Left lung (tissue), 10 donors: ENCODE measurements around the gene TSPEAR. TPM values are rescaled to one million over a fixed set of nuclear protein-coding genes. Genes with fewer than 3 reads are reported as not detected.
A peak's percentile ranks its signal among the peaks of the same experiment; 100 is the strongest.

Experiments used
- ATAC-seq: fragments of 200-7000 bp; cut with Tn5 transposase; one replicate; pipeline ENCODE4 v1.9.1; 2020; ENCODE audit warnings: moderate library complexity
- DNase-seq, 4 donors: peaks; one replicate each; pipeline ENCODE4 v3.0.0-alpha.2; 2013 to 2020
- H3K27ac ChIP-seq, 2 donors: fragments of 200-600 bp; sonication (generic) in 1 of 2; one replicate each; pipeline versions ENCODE4 v1.5.0 to v1.8.0; 2020 to 2021
- H3K27me3 ChIP-seq, 2 donors: fragments of 200-600 bp; sonication (generic) in 1 of 2; one replicate each; pipeline versions ENCODE4 v1.5.0 to v1.8.0; 2020 to 2021
- H3K36me3 ChIP-seq, 2 donors: fragments of 200-600 bp; sonication (generic) in 1 of 2; one replicate each; pipeline versions ENCODE4 v1.5.0 to v1.8.0; 2020 to 2021
- H3K4me1 ChIP-seq, 2 donors: fragments of 200-600 bp; one replicate each; pipeline ENCODE4 v1.8.0; 2021
- H3K4me3 ChIP-seq, 2 donors: fragments of 200-600 bp; sonication (generic) in 1 of 2; one replicate each; pipeline versions ENCODE4 v1.5.0 to v1.8.0; 2020 to 2021; ENCODE audit warnings: mild to moderate bottlenecking in 1 of 2
- H3K9me3 ChIP-seq, 2 donors: fragments of 200-600 bp; sonication (generic) in 1 of 2; one replicate each; pipeline versions ENCODE4 v1.5.0 to v1.8.0; 2020 to 2021
- intact Hi-C, 2 donors: fragments of 100-400 bp; cut with DNase I; formaldehyde crosslinking; loops; one replicate each; pipeline versions ENCODE4 v1.11.2 to v1.14.2; 2022
- polyA plus RNA-seq, 6 donors: library from polyadenylated mRNA; unstranded; fragments of 120-200 nt; gene quantifications; one replicate each; pipeline ENCODE4 v1.2.1, GENCODE V29; 2013; ENCODE audit not compliant: insufficient read length in 6 of 6
- total RNA-seq, 2 donors: library from RNA; stranded (reverse); fragmentation: NEBNext Ultra II Directional; extraction: Animal tissue kit (Norgen Biotek cat#: 25700); gene quantifications; one replicate each; pipeline ENCODE4 v1.2.1, GENCODE V29; 2021
- TF ChIP-seq, protein P1 (sequence below), 2 donors: fragments of 200-600 bp; sonication (generic) in 1 of 2; IDR thresholded peaks; one replicate each; pipeline versions ENCODE4 v1.5.0 to v1.8.0; 2021; ENCODE audit warnings: antibody characterized with exemption in 2 of 2
- donor health status: DM: no; HTN: yes; CAD: no.
- donor health status: DM: no; HTN: no; CAD: no.

TSPEAR gene
- total and polyA plus RNA-seq, 8 donors: 0.10 to 4.7 (median 3.3) TPM

DNA sequence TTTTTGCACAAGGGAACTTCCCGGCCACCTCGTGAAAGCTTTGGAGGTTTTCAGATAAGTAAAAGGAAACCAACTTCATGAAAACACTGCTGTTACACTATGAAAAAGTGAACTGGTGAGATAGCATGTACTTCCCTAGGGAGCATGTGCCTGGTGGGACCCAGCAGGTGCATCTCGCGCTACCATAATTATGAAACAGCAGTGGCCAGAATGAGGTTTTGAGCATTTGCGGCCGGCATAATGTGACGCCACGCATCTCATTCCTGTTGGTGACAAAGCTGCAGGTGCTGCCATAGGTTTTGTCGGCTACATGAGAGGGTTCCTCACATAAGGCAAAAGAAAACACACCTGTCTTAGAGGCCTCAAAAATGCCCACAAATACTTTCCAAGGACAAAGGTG, 154.5 kb downstream of the TSPEAR start:
- TF ChIP-seq, protein P1, sequence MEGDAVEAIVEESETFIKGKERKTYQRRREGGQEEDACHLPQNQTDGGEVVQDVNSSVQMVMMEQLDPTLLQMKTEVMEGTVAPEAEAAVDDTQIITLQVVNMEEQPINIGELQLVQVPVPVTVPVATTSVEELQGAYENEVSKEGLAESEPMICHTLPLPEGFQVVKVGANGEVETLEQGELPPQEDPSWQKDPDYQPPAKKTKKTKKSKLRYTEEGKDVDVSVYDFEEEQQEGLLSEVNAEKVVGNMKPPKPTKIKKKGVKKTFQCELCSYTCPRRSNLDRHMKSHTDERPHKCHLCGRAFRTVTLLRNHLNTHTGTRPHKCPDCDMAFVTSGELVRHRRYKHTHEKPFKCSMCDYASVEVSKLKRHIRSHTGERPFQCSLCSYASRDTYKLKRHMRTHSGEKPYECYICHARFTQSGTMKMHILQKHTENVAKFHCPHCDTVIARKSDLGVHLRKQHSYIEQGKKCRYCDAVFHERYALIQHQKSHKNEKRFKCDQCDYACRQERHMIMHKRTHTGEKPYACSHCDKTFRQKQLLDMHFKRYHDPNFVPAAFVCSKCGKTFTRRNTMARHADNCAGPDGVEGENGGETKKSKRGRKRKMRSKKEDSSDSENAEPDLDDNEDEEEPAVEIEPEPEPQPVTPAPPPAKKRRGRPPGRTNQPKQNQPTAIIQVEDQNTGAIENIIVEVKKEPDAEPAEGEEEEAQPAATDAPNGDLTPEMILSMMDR (IDR thresholded peaks at IDR 0.05): no peak
- intact Hi-C loops: no loop called here
- ATAC-seq: no peak
- no peaks in the 10 kb centered on the region for H3K36me3 ChIP-seq
- peaks cover 0 to under 1% of the 10 kb centered on the region in 2 donors for H3K9me3 ChIP-seq
- H3K4me1 ChIP-seq: no peaks in the 10 kb centered on the region
- DNase-seq: peak in 1 of 4 donors; percentile 24
- no peak overlapping the region for H3K4me3 ChIP-seq
- no peak overlapping the region for H3K27ac ChIP-seq
- H3K27me3 ChIP-seq: peaks cover 4 to 44% of the 10 kb centered on the region in 2 donors

DNA sequence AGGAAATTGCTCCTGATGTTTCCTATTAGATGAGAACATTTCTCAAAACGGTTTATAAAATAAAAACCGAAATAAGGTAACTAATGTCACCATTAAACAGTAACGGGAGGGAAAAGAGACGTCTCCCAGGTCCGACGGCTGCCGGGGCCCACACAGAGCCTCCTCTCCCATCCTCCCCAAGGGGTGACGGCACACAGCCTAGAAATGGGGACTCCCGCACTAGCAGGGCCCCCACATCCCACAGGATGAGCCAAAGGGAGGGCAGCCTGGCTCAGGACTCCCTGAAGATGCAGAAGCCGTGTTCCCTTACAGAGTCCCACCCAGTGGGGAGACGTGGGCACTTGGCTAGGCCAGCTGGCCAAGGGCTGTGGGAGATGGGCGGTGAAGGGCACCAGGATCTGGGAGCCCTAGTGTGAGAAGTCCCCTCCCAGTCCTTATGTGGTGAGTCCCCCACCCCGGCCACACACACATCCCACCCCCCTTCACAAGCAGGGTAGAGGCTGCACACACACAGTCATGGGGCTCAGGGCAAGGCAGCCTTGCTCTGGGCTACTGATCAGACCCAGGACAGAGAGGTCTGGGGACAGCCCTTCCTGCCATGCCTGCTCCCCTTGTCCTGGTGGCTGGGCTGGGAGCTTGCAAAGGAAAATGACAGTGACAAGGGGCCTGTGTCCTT, 156.0 kb downstream of the TSPEAR start:
- Histone ChIP-seq H3K4me3 (no peak overlapping the region), H3K4me1 (no peaks in the 10 kb centered on the region), H3K27me3 (peaks cover 4 to 58% of the 10 kb centered on the region in 2 donors), H3K36me3 (no peaks in the 10 kb centered on the region), H3K9me3 (no peaks in the 10 kb centered on the region), H3K27ac (no peak overlapping the region)
- TF ChIP-seq, protein P1 (IDR thresholded peaks at IDR 0.05): no peak
- intact Hi-C loops: no loop called here
- DNase-seq: peak in 1 of 4 donors; percentile 30
- no peak for ATAC-seq

DNA sequence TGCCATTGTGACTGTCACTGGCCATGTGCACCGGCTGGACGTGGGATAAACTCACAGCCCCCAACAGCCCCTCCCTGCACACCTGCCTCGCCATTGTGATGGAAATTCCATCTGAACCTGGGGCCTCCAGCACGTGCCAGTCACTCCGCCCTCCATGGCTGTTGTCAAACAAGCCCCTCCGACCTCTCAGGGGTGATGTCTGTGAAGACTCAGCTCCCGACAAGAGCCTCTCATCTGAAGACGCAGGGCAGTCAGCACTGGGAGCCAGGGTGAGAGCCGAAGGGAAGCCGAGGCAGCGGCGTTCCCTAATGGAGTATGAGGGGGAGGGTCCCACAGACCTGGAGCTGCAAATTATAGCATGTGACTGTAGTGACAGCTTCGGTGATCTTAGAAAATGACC, 158.7 kb downstream of the TSPEAR start:
- intact Hi-C loops: no loop called here
- no peak overlapping the region for H3K27ac ChIP-seq
- H3K27me3 ChIP-seq: peaks cover 4 to 77% of the 10 kb centered on the region in 2 donors
- no peaks in the 10 kb centered on the region for H3K9me3 ChIP-seq
- TF ChIP-seq, protein P1 (IDR thresholded peaks at IDR 0.05): no peak
- no peaks in the 10 kb centered on the region for H3K4me1 ChIP-seq
- peak in 1 of 4 donors; percentile 26 for DNase-seq
- no peak overlapping the region for H3K4me3 ChIP-seq
- H3K36me3 ChIP-seq: no peaks in the 10 kb centered on the region
- no peak for ATAC-seq

DNA sequence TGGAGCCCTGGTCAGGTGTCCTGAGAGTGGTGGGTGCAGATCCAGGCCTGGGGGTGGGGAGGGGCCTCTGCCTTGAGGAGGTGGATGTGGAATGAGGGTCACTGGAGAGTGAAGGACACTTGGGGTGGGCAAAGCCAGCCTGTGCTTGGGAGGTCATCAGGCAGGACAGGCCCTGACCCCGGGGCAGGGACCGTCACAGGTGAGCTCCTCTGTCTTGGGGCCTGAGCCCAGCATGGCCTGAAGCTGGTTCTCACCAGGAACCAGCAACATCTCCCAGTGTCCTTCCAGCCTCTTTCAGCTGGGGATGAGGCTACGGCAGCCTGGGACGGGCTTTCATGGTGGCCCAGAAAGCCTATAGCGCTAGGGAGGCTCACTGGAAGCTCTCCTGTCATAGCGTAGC, 159.2 kb downstream of the TSPEAR start:
- peaks cover under 1 to 76% of the 10 kb centered on the region in 2 donors for H3K27me3 ChIP-seq
- H3K4me3 ChIP-seq: no peak overlapping the region
- no peak for ATAC-seq

DNA sequence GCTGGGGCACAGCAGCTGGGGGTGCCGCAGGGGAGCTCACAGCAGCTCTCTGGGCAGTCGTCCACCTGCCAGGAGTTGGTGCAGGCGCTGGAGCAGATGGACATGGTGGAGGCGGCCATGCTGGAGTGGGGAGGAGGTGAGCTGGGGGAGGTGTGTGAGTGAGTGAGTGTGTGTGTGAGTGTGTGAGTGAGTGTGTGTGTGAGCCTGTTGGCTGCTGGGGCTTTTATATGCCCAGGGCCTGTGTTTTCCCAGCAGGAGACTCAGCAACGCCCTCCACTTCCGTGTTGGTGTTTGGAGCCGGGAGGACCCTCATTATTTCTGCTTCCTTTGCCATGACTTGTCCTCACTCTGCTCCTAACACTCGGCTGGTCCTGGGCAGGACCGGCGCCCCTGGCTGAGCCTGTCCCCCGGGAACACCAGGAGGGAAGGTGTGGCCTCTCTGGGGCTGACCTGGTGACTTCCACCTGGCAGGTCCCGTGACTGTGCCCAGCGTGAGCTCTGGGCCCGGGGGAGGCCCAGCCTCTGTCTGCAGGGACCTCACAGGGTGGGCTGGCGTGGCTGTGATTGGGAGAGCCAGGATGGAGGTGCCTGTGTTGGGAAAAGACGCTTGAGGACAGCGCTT, 159.9 kb downstream of the TSPEAR start, which contains the start of gene KRTAP10-2:
KRTAP10-2 (minus strand) TSS at position 166 of the 622 bp plus-strand sequence; CDS start at position 119, 47 bp downstream.
- Histone ChIP-seq H3K36me3 (no peaks in the 10 kb centered on the region), H3K9me3 (peaks cover 0 to 3% of the 10 kb centered on the region in 2 donors), H3K4me1 (no peaks in the 10 kb centered on the region), H3K4me3 (no peak within 1 kb of the TSS), H3K27me3 (peaks cover 0 to 75% of the 10 kb centered on the region in 2 donors), H3K27ac (no peak within 1 kb of the TSS)
- intact Hi-C loops: no loop called here
- no peak for ATAC-seq
- TF ChIP-seq, protein P1 (IDR thresholded peaks at IDR 0.05): no peak
- DNase-seq: peak in 1 of 4 donors; percentile 71

More for the DNA sequence above, 159.2 kb downstream of the TSPEAR start:
- H3K4me1 ChIP-seq: no peaks in the 10 kb centered on the region
- peak in 1 of 4 donors; percentile 37 for DNase-seq
- no peaks in the 10 kb centered on the region for H3K36me3 ChIP-seq
- H3K9me3 ChIP-seq: no peaks in the 10 kb centered on the region
- TF ChIP-seq, protein P1 (IDR thresholded peaks at IDR 0.05): no peak
- no peak overlapping the region for H3K27ac ChIP-seq
- intact Hi-C loops: no loop called here
